Camera-type eye (tissue), 1 donor: Measurements from ENCODE around the gene FUBP1. TPM values are rescaled to one million over a fixed set of nuclear protein-coding genes. Genes with fewer than 3 reads are reported as not detected.

Source experiments
- total RNA-seq: library from RNA; depleted of rRNA; stranded (reverse); fragments of >200 nt; gene quantifications from one replicate; pipeline ENCODE4 v1.2.3, GENCODE V29; 2014

FUBP1 gene
- total RNA-seq: 354 TPM

GRCh38 chr1:77978969-77979876 lies at the start of gene FUBP1:
Gene FUBP1, minus strand, starts transcription at chr1:77979072. Its CDS starts 68 bp downstream, at chr1:77979004.

GRCh38 chr1:78004719-78005447 lies 26.0 kb upstream of the FUBP1 start, which contains the start of gene DNAJB4:
Gene DNAJB4, plus strand, starts transcription at chr1:78004939. Its CDS starts 172 bp downstream, at chr1:78005111.

Other genes with a start within 250 kb of the FUBP1 start
- gene USP33, start 219.2 kb downstream of the FUBP1 start, total RNA-seq: 158 TPM
- 32.2 TPM for gene MIGA1, start 199.4 kb downstream of the FUBP1 start, total RNA-seq
- 10.6 TPM for gene NEXN, start 90.4 kb downstream of the FUBP1 start, total RNA-seq
- gene DNAJB4, start 25.9 kb upstream of the FUBP1 start, total RNA-seq: 60.1 TPM
- gene GIPC2, start 66.9 kb upstream of the FUBP1 start, total RNA-seq: 2.1 TPM